Measurements from ENCODE around the gene EHD3. TPM values are rescaled to one million over a fixed set of nuclear protein-coding genes. Genes with fewer than 3 reads are reported as not detected.

The EHD3 gene
- total RNA-seq, 1 experiment from 2014 or later, result not detected

DNA sequence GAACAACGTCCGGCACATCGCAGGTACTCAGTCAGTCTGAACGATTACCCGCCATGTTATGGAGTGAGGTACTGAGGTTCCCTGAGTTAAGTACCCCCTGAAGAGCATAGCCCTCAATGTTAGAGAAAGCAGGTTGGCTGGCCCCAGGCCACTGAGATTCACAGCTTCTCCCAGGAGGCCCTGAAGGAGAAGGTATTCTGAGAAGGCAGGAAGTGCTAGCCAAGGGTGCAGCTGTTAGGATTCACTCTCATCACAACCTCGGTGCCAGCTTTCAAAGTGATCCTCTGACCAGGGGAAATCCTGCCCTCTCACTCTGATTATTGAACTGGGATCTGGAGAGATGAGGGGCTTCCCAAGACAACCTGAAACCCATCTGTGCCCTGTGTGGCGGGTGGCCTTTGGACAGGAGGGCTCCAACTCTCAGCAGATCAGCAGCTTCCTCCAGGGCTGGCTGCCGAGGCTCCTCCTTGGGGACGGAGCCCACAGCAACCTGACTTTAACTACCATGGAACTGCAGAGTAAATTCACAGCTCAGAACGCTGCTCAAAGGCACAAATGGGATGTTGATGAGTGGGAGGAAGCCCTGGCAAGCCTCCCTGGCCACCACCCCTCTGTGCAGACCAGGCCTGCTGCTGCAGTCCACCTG lies 7.8 kb downstream of the EHD3 start:
- POLR2A ChIA-PET, result no interaction called here
- no TSS peak for BruUV-seq (replicated peaks)
- intact Hi-C loops (cut with micrococcal nuclease; ENCODE audit: unreplicated experiment), result no loop called here
- H3K36me3 Mint-ChIP-seq (ENCODE audit: insufficient read depth, unreplicated experiment), result no peaks in the 10 kb centered on the region
- no peak for DNase-seq
- TF ChIP-seq, protein P1, sequence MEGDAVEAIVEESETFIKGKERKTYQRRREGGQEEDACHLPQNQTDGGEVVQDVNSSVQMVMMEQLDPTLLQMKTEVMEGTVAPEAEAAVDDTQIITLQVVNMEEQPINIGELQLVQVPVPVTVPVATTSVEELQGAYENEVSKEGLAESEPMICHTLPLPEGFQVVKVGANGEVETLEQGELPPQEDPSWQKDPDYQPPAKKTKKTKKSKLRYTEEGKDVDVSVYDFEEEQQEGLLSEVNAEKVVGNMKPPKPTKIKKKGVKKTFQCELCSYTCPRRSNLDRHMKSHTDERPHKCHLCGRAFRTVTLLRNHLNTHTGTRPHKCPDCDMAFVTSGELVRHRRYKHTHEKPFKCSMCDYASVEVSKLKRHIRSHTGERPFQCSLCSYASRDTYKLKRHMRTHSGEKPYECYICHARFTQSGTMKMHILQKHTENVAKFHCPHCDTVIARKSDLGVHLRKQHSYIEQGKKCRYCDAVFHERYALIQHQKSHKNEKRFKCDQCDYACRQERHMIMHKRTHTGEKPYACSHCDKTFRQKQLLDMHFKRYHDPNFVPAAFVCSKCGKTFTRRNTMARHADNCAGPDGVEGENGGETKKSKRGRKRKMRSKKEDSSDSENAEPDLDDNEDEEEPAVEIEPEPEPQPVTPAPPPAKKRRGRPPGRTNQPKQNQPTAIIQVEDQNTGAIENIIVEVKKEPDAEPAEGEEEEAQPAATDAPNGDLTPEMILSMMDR (IDR thresholded peaks at IDR 0.05; ENCODE audit: insufficient read depth in 1 of 2, low read depth in 1 of 2, low read length in 1 of 2, severe bottlenecking in 1 of 2, unreplicated experiment in 1 of 2), result no peak
- no peaks in the 10 kb centered on the region for H3K4me1 Mint-ChIP-seq (ENCODE audit: low read depth, unreplicated experiment)
- H3K4me3 Mint-ChIP-seq (ENCODE audit: unreplicated experiment), result no peak overlapping the region
- Histone ChIP-seq H3K9me3 (no peaks in the 10 kb centered on the region), H3K4me1 (no peaks in the 10 kb centered on the region), H3K27me3 (replicated peaks; ENCODE audit: control insufficient read depth, insufficient read depth, low read length) (no peaks in the 10 kb centered on the region; the same call in 1 of the 2 replicates), H3K4me3 (ENCODE audit: low read depth, low read length) (no peak overlapping the region), H3K36me3 (ENCODE audit: control insufficient read depth, insufficient read depth, low read length) (no peaks in the 10 kb centered on the region)
- no peak overlapping the region for H3K27ac Mint-ChIP-seq (ENCODE audit: unreplicated experiment)
- H3K9me3 Mint-ChIP-seq (ENCODE audit: unreplicated experiment), result no peaks in the 10 kb centered on the region
- H3K27me3 Mint-ChIP-seq (ENCODE audit: insufficient read depth, unreplicated experiment), result peaks cover 3% of the 10 kb centered on the region
- CTCF ChIA-PET, result no interaction called here

DNA sequence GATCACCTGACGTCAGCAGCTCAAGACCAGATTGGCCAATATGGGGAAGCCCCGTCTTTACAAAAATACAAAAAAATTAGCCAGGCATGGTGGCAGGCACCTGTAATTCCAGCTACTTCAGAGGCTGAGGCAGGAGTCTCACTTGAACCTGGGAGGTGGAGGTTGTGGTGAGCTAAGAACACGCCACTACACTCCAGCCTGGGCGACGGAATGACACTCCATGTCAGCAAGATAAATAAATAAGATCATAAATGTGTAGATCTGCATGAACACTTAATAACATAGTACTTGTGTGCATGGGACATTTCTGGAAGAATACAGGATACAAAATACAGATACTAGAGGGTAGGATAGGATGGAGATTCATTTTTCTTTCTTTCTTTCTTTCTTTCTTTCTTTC lies 9.1 kb downstream of the EHD3 start:
- Mint-ChIP-seq H3K4me3 (ENCODE audit: unreplicated experiment) (no peak overlapping the region), H3K27me3 (ENCODE audit: insufficient read depth, unreplicated experiment) (peaks cover 3% of the 10 kb centered on the region), H3K4me1 (ENCODE audit: low read depth, unreplicated experiment) (no peaks in the 10 kb centered on the region), H3K27ac (ENCODE audit: unreplicated experiment) (no peak overlapping the region), H3K36me3 (ENCODE audit: insufficient read depth, unreplicated experiment) (no peaks in the 10 kb centered on the region), H3K9me3 (ENCODE audit: unreplicated experiment) (no peaks in the 10 kb centered on the region)
- TF ChIP-seq, protein P1 (IDR thresholded peaks at IDR 0.05; ENCODE audit: insufficient read depth in 1 of 2, low read depth in 1 of 2, low read length in 1 of 2, severe bottlenecking in 1 of 2, unreplicated experiment in 1 of 2), result no peak
- no peaks in the 10 kb centered on the region; the same call in 1 of the 2 replicates for H3K27me3 ChIP-seq (replicated peaks; ENCODE audit: control insufficient read depth, insufficient read depth, low read length)
- intact Hi-C loops (cut with micrococcal nuclease; ENCODE audit: unreplicated experiment), result no loop called here
- no peaks in the 10 kb centered on the region for H3K9me3 ChIP-seq
- no TSS peak for BruUV-seq (replicated peaks)
- H3K4me3 ChIP-seq (ENCODE audit: low read depth, low read length), result no peak overlapping the region
- ChIA-PET POLR2A (no interaction called here), CTCF (no interaction called here)
- DNase-seq, result no peak
- no peaks in the 10 kb centered on the region for H3K4me1 ChIP-seq
- H3K36me3 ChIP-seq (ENCODE audit: control insufficient read depth, insufficient read depth, low read length), result no peaks in the 10 kb centered on the region

DNA sequence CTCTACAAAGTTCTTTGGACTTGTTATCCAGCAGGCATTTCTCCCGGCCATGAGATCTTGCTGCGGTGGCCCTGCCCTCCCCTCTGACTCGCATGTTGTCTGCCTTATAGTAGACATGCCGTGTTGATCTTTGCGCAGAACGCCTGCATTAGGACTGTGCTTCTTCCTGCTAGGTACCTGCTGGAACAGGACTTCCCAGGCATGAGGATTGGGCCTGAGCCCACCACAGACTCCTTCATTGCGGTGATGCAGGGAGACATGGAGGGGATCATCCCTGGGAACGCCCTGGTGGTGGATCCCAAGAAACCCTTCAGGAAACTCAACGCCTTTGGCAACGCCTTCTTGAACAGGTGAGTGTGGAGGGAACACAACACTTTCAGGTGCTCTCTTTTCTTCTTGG lies 10.1 kb downstream of the EHD3 start:
- intact Hi-C loops (cut with micrococcal nuclease; ENCODE audit: unreplicated experiment), result no loop called here
- CTCF ChIA-PET, result no interaction called here
- Mint-ChIP-seq H3K27me3 (ENCODE audit: insufficient read depth, unreplicated experiment) (peaks cover 3% of the 10 kb centered on the region), H3K4me1 (ENCODE audit: low read depth, unreplicated experiment) (no peaks in the 10 kb centered on the region), H3K27ac (ENCODE audit: unreplicated experiment) (no peak overlapping the region), H3K9me3 (ENCODE audit: unreplicated experiment) (no peaks in the 10 kb centered on the region), H3K4me3 (ENCODE audit: unreplicated experiment) (no peak overlapping the region), H3K36me3 (ENCODE audit: insufficient read depth, unreplicated experiment) (no peaks in the 10 kb centered on the region)
- DNase-seq, result no peak
- BruUV-seq (replicated peaks), result no TSS peak
- Histone ChIP-seq H3K27me3 (replicated peaks; ENCODE audit: control insufficient read depth, insufficient read depth, low read length) (no peaks in the 10 kb centered on the region; the same call in 1 of the 2 replicates), H3K9me3 (no peaks in the 10 kb centered on the region), H3K4me3 (ENCODE audit: low read depth, low read length) (no peak overlapping the region), H3K36me3 (ENCODE audit: control insufficient read depth, insufficient read depth, low read length) (no peaks in the 10 kb centered on the region), H3K4me1 (no peaks in the 10 kb centered on the region)
- TF ChIP-seq, protein P1 (IDR thresholded peaks at IDR 0.05; ENCODE audit: insufficient read depth in 1 of 2, low read depth in 1 of 2, low read length in 1 of 2, severe bottlenecking in 1 of 2, unreplicated experiment in 1 of 2), result no peak
- POLR2A ChIA-PET, result no interaction called here

All from Caco-2 (cell line).